ENCODE measurements around the gene THSD4.

THSD4 gene

GRCh38 chr15:71683411-71684274 lies 568.4 kb downstream of the THSD4 start:
- Histone ChIP-seq H3K4me1 (ENCODE audit: insufficient read depth, low read length, severe bottlenecking) (no peaks in the 10 kb centered on the region), H3K4me2 (ENCODE audit: low read length) (no peak overlapping the region), H4K20me1 (ENCODE audit: insufficient read depth, low read length) (no peaks in the 10 kb centered on the region)

GRCh38 chr15:71685420-71685993 lies 570.2 kb downstream of the THSD4 start:
- Histone ChIP-seq H3K27ac (ENCODE audit: low read depth, low read length, poor library complexity, severe bottlenecking) (no peak overlapping the region), H3K4me3 (ENCODE audit: low read depth, low read length, poor library complexity, severe bottlenecking) (no peak overlapping the region), H3K27me3 (ENCODE audit: insufficient read depth, low read length) (no peaks in the 10 kb centered on the region), H3F3A (ENCODE audit: insufficient read depth, low read length) (no peaks in the 10 kb centered on the region), H3K4me2 (ENCODE audit: low read length) (no peak overlapping the region), H3K9ac (ENCODE audit: low read length) (no peak overlapping the region), H3K36me3 (ENCODE audit: insufficient read depth, low read length) (no peaks in the 10 kb centered on the region), H3K79me2 (ENCODE audit: insufficient read depth, low read length) (no peaks in the 10 kb centered on the region), H3K4me1 (ENCODE audit: insufficient read depth, low read length, severe bottlenecking) (no peaks in the 10 kb centered on the region), H4K20me1 (ENCODE audit: insufficient read depth, low read length) (no peaks in the 10 kb centered on the region), H2AFZ (ENCODE audit: low read length) (no peak overlapping the region), H3K9me2 (ENCODE audit: low read depth, low read length) (no peaks in the 10 kb centered on the region), H3K9me3 (ENCODE audit: low read length) (no peaks in the 10 kb centered on the region)
- TF ChIP-seq EZH2 (IDR thresholded peaks at IDR 0.05; ENCODE audit: borderline replicate concordance, low read length) (no peak), CTCF (IDR thresholded peaks at IDR 0.05; ENCODE audit: low read length) (no peak)

More at GRCh38 chr15:71683411-71684274, 568.4 kb downstream of the THSD4 start:
- Histone ChIP-seq H3F3A (ENCODE audit: insufficient read depth, low read length) (no peaks in the 10 kb centered on the region), H3K27ac (ENCODE audit: low read depth, low read length, poor library complexity, severe bottlenecking) (no peak overlapping the region), H2AFZ (ENCODE audit: low read length) (no peak overlapping the region), H3K9ac (ENCODE audit: low read length) (no peak overlapping the region), H3K9me3 (ENCODE audit: low read length) (no peaks in the 10 kb centered on the region), H3K79me2 (ENCODE audit: insufficient read depth, low read length) (no peaks in the 10 kb centered on the region), H3K9me2 (ENCODE audit: low read depth, low read length) (no peaks in the 10 kb centered on the region), H3K4me3 (ENCODE audit: low read depth, low read length, poor library complexity, severe bottlenecking) (no peak overlapping the region), H3K36me3 (ENCODE audit: insufficient read depth, low read length) (no peaks in the 10 kb centered on the region), H3K27me3 (ENCODE audit: insufficient read depth, low read length) (no peaks in the 10 kb centered on the region)
- TF ChIP-seq CTCF (IDR thresholded peaks at IDR 0.05; ENCODE audit: low read length) (no peak), EZH2 (IDR thresholded peaks at IDR 0.05; ENCODE audit: borderline replicate concordance, low read length) (no peak)

GRCh38 chr15:71686221-71687050 lies 571.2 kb downstream of the THSD4 start:
- Histone ChIP-seq H3K9me2 (ENCODE audit: low read depth, low read length) (no peaks in the 10 kb centered on the region), H4K20me1 (ENCODE audit: insufficient read depth, low read length) (no peaks in the 10 kb centered on the region), H3K27me3 (ENCODE audit: insufficient read depth, low read length) (no peaks in the 10 kb centered on the region), H3K9ac (ENCODE audit: low read length) (no peak overlapping the region), H3K36me3 (ENCODE audit: insufficient read depth, low read length) (no peaks in the 10 kb centered on the region), H3K79me2 (ENCODE audit: insufficient read depth, low read length) (no peaks in the 10 kb centered on the region), H3K4me2 (ENCODE audit: low read length) (no peak overlapping the region), H2AFZ (ENCODE audit: low read length) (no peak overlapping the region), H3K9me3 (ENCODE audit: low read length) (no peaks in the 10 kb centered on the region), H3K27ac (ENCODE audit: low read depth, low read length, poor library complexity, severe bottlenecking) (no peak overlapping the region), H3K4me1 (ENCODE audit: insufficient read depth, low read length, severe bottlenecking) (no peaks in the 10 kb centered on the region), H3F3A (ENCODE audit: insufficient read depth, low read length) (no peaks in the 10 kb centered on the region), H3K4me3 (ENCODE audit: low read depth, low read length, poor library complexity, severe bottlenecking) (no peak overlapping the region)
- TF ChIP-seq EZH2 (IDR thresholded peaks at IDR 0.05; ENCODE audit: borderline replicate concordance, low read length) (no peak), CTCF (IDR thresholded peaks at IDR 0.05; ENCODE audit: low read length) (no peak)
